ENCODE measurements around the gene INPP5D. TPM values are rescaled to one million over a fixed set of nuclear protein-coding genes. Genes with fewer than 3 reads are reported as not detected.
"Not testable (repeated sequence)": the region's sequence is repeated elsewhere in the genome, so short reads cannot be mapped to it uniquely, and the experiment has no call there.

Gene INPP5D
- total RNA-seq, 4 donors from 2014 or later = 22.8 to 55.3 (median 42.1) TPM

DNA sequence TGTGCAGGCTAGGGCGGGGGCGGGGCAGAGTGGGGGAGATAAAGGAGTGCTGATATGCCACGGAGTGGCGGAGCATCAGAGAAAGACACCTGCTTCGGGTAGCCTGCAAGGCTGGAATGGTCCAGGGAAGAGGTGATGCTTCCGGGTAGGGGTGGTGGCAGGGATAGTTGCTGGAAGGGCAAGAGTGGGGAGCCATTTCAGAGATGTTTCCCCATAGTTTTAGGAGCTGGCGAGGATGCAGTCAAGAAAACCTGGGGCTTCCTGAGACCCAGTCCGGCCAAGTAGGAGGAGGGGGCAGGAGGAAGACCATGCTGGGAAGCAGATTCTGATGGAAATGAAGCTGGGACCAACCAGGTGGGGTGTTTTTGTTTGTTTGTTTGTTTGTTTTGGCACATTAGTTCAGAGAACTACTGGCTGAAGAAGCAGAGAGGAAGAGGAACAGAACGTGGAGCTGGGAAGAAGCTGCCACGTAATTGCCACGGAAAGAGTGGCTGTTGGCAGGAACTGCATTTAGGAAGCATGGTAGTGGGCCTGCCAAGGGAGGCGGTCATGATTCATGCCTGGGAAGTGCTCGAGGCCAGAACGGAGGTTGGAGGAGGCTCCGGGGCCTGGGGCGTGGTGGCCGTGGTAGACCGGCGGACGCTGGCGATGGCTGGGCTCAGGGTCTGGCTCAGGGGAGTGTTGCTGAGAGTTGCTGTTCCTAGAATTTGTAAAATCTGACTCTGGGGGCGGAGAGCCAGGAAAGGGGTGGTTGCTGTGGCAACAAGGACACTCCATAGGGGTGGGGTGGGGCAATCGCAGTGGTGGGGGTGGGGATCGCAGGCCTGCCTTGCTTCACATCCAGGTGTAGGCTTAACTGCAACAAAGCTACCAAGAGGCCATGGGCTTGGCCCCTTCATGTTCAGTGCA is 8.6 kb upstream of the INPP5D start:
- Histone ChIP-seq H3K4me3 (no peak overlapping the region), H3K4me1 (peaks cover 0 to 35% (median 0%) of the 10 kb centered on the region in 4 donors), H3K27me3 (peaks cover 0 to 5% of the 10 kb centered on the region in 2 donors), H3K9me3 (no peaks in the 10 kb centered on the region), H3K36me3 (no peaks in the 10 kb centered on the region), H3K27ac (peak overlapping the region in 2 of 4 donors; percentile 23 to 53)
- WGBS, 2 donors = 39 to 45% methylated on average over 24 of the region's 24 CpGs
- DNase-seq (ENCODE audit: low spot score in 2 of 2) = no peak
- TF ChIP-seq, protein P1, sequence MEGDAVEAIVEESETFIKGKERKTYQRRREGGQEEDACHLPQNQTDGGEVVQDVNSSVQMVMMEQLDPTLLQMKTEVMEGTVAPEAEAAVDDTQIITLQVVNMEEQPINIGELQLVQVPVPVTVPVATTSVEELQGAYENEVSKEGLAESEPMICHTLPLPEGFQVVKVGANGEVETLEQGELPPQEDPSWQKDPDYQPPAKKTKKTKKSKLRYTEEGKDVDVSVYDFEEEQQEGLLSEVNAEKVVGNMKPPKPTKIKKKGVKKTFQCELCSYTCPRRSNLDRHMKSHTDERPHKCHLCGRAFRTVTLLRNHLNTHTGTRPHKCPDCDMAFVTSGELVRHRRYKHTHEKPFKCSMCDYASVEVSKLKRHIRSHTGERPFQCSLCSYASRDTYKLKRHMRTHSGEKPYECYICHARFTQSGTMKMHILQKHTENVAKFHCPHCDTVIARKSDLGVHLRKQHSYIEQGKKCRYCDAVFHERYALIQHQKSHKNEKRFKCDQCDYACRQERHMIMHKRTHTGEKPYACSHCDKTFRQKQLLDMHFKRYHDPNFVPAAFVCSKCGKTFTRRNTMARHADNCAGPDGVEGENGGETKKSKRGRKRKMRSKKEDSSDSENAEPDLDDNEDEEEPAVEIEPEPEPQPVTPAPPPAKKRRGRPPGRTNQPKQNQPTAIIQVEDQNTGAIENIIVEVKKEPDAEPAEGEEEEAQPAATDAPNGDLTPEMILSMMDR (IDR thresholded peaks at IDR 0.05) = no peak
- peak in 1 of 2 donors; percentile 53 for TF ChIP-seq EP300 (IDR thresholded peaks at IDR 0.05)

DNA sequence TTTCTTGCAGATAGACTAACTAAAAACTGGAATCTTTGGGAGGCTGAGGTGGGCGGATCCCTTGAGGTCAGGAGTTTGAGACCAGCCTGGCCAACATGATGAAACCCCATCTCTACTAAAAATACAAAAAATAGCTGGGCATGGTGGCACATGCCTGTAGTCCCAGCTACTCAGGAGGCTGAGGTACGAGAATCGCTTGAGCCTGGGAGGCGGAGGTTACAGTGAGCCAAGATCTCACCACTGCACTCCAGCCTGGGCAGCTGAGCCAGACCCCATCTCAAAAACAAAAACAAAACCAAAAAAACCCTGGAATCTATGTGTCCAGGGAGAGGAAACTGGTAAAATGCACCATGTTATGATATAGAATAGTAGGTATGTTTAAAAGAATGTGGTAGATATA is 7.6 kb upstream of the INPP5D start:
- H3K36me3 ChIP-seq; H3K27me3 ChIP-seq; DNase-seq (ENCODE audit: low spot score in 2 of 2); H3K27ac ChIP-seq; H3K9me3 ChIP-seq; H3K4me3 ChIP-seq: not testable (repeated sequence)
- H3K4me1 ChIP-seq = peaks cover 0 to 35% (median 0%) of the 10 kb centered on the region in 4 donors
- WGBS, 2 donors = 94 to 97% methylated on average over 4 of the region's 4 CpGs

DNA sequence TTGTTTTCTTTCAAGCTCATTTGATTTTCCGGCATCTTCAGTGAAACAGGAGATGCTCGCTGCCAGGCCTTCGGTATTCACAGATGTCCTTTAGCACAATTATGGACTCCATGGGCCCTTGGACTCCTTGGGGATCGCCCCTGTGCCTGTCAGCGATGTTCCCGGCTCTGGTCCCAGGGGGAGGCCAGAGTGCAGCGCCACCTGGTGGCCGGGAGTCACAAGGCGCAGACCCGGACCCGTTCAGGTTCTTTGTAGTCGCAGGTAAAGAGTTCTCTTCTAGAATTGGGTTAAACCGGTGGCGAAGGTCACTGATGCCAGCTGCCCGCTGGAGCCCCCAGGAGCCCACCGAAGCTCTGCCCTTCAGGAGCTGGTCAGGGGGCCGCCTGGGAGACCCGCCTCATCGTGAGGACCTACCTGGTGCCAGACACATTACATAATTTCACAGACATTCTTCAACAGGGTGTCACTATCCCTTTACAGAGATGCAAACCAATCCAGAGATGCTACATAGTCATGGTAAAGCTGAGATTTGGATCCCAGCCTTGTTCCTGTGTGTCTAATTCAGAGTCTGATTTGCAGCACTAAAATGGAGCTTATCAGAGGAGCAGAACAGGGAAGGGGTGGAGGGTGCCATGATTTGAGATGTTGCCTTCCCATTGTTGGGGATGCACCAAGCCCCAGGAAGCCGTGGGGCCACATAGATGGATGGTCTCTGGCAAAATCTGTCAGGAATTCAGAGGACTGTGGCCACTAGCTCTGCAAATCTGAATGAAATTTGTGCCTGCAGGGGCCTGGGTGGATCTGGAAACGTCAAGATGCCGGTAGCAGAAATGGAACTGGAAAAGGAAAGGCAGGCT is 6.0 kb upstream of the INPP5D start:
- WGBS, 2 donors = 22 to 31% methylated on average over 17 to 22 of the region's 22 CpGs
- H3K27me3 ChIP-seq = peaks cover 0 to 1% of the 10 kb centered on the region in 2 donors
- peaks cover 0 to 25% (median 1%) of the 10 kb centered on the region in 4 donors for H3K4me1 ChIP-seq
- TF ChIP-seq EP300 (IDR thresholded peaks at IDR 0.05) = no peak
- TF ChIP-seq POLR2A (IDR thresholded peaks at IDR 0.05) = no peak
- TF ChIP-seq, protein P1 (IDR thresholded peaks at IDR 0.05) = peak; percentile 85 to 94 (median 88)
- no peaks in the 10 kb centered on the region for H3K9me3 ChIP-seq
- DNase-seq (ENCODE audit: low spot score in 2 of 2) = no peak
- H3K27ac ChIP-seq = no peak overlapping the region
- no peak overlapping the region for H3K4me3 ChIP-seq
- H3K36me3 ChIP-seq = no peaks in the 10 kb centered on the region

DNA sequence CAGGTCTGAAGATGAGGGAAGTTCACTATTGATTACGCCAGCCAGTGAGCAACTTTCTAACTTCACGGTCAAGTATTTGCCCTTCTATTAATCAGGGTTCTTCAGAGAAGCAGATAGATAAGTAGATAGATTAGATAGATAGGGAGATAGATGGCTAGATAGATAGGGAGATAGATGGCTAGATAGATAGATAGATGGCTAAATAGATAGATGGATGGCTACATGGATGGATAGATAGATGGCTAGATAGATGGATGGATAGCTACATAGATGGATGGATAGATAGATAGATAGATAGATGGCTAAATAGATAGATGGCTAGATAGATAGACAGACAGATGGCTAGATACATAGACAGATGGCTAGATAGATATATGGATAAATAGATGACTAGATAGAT is 4.8 kb upstream of the INPP5D start:
- Histone ChIP-seq H3K4me1 (peaks cover 0 to 27% (median 4%) of the 10 kb centered on the region in 4 donors), H3K27ac (peak overlapping the region in 1 of 4 donors; percentile 9), H3K9me3 (no peaks in the 10 kb centered on the region), H3K4me3 (no peak overlapping the region), H3K36me3 (no peaks in the 10 kb centered on the region), H3K27me3 (no peaks in the 10 kb centered on the region)
- DNase-seq (ENCODE audit: low spot score in 2 of 2) = no peak
- TF ChIP-seq, protein P1 (IDR thresholded peaks at IDR 0.05) = no peak
- TF ChIP-seq EP300 (IDR thresholded peaks at IDR 0.05) (no peak), POLR2A (IDR thresholded peaks at IDR 0.05) (no peak)
- 90 to 100% methylated on average over 2 of the region's 2 CpGs for WGBS, 2 donors

DNA sequence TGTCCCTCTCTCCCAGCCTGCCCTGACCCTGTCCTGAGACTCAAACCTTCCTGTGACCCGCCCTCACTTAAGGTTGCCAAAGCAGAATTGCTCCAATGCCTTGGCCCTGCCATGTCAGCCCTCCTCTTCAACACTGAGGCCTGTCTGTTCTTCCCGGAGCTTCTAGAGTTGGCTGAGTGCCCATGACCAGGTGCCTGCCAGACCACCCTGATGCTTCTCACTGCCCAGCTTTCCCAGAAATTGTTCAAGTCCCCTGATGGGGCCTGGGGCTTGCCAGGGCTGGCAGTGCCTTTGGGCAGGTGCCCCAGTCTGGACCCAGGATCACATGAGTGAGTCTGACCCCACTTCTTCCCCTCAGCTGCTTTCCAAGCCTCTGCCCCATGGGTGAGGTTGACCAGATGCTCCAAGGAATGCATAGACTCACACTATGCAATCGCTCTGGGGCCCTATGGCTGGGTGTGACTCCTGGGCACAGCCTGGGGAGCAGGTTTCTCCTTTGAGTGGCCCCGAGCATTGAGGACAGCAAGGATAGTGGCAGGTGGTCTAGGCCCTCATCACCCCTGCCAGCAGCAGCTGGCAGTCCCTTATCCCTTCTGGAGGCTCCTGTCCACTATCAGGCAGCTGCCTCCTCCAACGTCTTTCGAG is 3.1 kb upstream of the INPP5D start:
- Histone ChIP-seq H3K4me1 (peaks cover 0 to 34% (median 7%) of the 10 kb centered on the region in 4 donors), H3K36me3 (no peaks in the 10 kb centered on the region), H3K4me3 (no peak overlapping the region), H3K9me3 (no peaks in the 10 kb centered on the region), H3K27ac (no peak overlapping the region), H3K27me3 (no peaks in the 10 kb centered on the region)
- 70 to 78% methylated on average over 5 to 6 of the region's 6 CpGs for WGBS, 2 donors
- DNase-seq (ENCODE audit: low spot score in 2 of 2) = no peak
- no peak for TF ChIP-seq POLR2A (IDR thresholded peaks at IDR 0.05)
- TF ChIP-seq EP300 (IDR thresholded peaks at IDR 0.05) = no peak
